ENCODE data around the gene TCFL5.
"Not testable (repeated sequence)": the region's sequence is repeated elsewhere in the genome, so short reads cannot be mapped to it uniquely, and the experiment has no call there.

DNA sequence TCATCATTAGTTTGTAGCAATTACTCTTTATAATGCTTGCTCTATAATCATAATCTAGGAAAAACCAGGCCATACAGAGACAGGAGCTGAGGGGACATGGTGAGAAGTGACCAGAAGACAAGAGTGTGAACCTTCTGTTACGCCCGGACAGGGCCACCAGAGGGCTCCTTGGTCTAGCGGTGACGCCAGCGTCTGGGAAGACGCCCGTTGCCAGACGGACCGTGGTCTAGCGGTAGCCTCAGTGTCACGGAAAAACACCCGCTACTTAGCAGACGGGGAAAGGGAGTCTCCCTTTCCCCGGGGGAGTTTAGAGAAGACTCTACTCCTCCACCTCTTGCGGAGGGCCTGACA lies 12.0 kb upstream of the TCFL5 start:
- peak; percentile 39 for TF ChIP-seq POLR2A (IDR thresholded peaks at IDR 0.05; ENCODE audit: low read length)
- not testable (repeated sequence) for TF ChIP-seq GATA1 (IDR thresholded peaks at IDR 0.05; ENCODE audit: low read depth, low read length)

All from erythroblast (primary cell).